ENCODE data around the gene AGPAT2. TPM values are rescaled to one million over a fixed set of nuclear protein-coding genes. Genes with fewer than 3 reads are reported as not detected.

AGPAT2 gene
- total RNA-seq, 1 donor from 2014 or later, result 32.8 TPM

DNA sequence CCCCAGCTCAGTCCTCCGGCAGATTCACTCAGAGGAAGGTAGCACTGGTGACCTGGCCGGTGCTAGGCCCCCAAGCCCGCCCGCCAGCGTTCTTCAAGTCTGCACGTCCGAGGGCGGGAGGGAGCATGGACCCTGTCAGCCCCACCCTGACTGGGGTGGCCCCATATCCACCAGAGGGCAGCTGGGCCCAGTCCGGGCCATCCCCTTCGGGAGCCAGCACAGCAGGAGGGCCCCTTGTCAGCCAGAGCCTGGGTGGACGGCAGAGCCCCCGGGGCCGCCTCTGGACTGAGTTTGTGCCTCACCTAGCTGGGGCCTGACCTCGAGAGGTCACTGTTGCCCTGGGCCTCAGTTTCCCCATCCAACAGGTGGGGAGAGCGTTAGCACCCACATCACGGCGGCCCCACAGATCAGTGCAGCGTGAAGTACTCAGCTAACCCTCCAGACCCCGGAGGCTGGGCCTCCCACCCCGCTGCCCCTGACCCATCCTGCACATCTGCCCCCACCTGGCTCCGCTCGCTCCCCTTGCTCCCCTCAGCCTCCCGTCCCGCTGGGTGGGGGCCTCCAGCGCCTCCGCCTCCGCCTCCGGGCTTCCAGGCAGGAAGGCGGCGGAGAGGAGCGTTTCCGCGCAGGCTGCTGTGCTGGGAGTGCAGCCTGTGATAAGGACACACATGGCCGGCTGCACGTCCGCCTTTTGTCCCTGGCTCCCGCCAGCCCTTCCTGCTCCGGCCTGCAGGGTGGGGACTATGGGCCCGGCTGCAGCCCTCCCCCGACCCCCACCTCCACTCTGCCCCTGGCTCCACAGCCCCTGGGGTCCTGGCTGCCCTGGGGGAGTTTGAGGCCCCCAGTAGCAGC lies 41.1 kb downstream of the AGPAT2 start:
- H3K9me3 Mint-ChIP-seq, result peaks cover 4% of the 10 kb centered on the region
- no peak overlapping the region for H3K27ac Mint-ChIP-seq
- TF ChIP-seq, protein P1, sequence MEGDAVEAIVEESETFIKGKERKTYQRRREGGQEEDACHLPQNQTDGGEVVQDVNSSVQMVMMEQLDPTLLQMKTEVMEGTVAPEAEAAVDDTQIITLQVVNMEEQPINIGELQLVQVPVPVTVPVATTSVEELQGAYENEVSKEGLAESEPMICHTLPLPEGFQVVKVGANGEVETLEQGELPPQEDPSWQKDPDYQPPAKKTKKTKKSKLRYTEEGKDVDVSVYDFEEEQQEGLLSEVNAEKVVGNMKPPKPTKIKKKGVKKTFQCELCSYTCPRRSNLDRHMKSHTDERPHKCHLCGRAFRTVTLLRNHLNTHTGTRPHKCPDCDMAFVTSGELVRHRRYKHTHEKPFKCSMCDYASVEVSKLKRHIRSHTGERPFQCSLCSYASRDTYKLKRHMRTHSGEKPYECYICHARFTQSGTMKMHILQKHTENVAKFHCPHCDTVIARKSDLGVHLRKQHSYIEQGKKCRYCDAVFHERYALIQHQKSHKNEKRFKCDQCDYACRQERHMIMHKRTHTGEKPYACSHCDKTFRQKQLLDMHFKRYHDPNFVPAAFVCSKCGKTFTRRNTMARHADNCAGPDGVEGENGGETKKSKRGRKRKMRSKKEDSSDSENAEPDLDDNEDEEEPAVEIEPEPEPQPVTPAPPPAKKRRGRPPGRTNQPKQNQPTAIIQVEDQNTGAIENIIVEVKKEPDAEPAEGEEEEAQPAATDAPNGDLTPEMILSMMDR (IDR thresholded peaks at IDR 0.05; ENCODE audit: unreplicated experiment), result no peak
- H3K4me1 Mint-ChIP-seq, result peaks cover 2% of the 10 kb centered on the region
- no peak overlapping the region for H3K4me3 Mint-ChIP-seq
- H3K36me3 Mint-ChIP-seq, result no peaks in the 10 kb centered on the region
- peaks cover 17% of the 10 kb centered on the region for H3K27me3 Mint-ChIP-seq (ENCODE audit: low read depth)
- peak; percentile 21 to 43 for DNase-seq (ENCODE audit: low spot score in 2 of 2, unreplicated experiment in 2 of 2)

DNA sequence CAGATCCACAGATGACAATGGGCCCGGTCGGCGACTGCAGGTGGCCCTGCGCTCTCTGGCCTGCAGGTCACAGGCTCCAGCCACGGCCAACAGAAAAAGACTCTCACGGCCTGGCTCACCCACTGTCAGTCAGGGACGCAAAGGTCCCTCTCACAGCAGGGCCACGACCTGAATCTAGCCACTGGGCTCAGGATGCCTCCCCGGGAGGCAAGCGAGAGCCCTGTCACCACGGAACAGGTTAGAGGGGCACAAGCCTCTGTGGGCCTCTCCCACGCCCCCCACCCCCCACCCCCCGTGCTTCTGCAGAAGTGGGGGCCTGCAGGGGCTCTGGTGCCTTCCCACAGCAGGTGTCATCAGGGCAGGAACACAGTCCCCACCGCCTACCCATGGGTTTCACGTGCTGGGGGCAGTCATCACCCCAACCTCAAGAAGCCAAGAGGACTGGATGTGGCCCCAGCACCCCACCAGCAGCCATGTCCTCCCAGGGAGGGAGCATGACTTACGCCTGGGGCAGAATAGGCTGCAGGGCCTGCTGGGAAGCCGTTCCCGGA lies 41.8 kb downstream of the AGPAT2 start:
- Mint-ChIP-seq H3K27ac (no peak overlapping the region), H3K36me3 (no peaks in the 10 kb centered on the region), H3K9me3 (peaks cover 4% of the 10 kb centered on the region), H3K4me3 (no peak overlapping the region), H3K27me3 (ENCODE audit: low read depth) (peaks cover 17% of the 10 kb centered on the region), H3K4me1 (peaks cover 2% of the 10 kb centered on the region)
- TF ChIP-seq, protein P1 (IDR thresholded peaks at IDR 0.05; ENCODE audit: unreplicated experiment), result no peak
- DNase-seq (ENCODE audit: low spot score in 2 of 2, unreplicated experiment in 2 of 2), result no peak

DNA sequence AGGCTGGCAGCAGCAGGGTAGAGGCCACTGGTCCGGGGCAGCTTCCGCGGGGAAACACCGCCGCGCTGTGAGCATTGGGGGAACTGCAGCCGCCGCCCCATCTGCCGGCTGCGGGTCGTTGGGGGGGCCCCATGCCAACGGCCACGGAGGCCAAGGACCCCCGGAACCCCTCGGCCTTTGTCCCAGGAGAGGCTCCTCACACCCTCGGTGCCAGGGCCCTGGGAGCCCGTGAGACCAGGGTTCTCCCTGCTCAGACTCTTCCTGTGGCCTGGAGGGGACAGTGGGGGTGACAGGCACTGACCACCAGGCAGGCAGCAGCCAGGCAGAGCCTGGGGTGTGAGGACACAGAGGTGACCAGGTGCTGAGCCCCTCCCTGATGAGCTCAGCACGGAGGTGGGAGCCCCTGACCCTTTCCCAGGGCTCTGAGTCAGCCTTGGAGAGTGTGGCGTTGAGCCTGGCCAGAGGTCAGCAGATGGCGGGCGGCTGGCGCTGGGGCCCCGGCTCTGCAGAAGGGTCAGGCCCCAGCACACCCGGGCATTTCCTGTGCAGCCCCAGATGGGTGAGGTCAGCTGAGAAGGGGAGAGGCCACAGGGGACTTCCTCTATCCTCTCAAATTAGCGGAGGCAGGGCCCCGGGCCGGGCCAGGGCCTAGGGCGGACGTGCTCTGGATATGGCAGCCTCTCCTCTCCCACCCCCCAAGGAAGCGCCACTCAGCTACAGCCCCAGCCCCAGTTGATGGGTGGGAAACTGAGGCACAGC lies 42.5 kb downstream of the AGPAT2 start:
- Mint-ChIP-seq H3K9me3 (peaks cover 4% of the 10 kb centered on the region), H3K36me3 (no peaks in the 10 kb centered on the region), H3K4me1 (peaks cover 2% of the 10 kb centered on the region), H3K27me3 (ENCODE audit: low read depth) (peaks cover 20% of the 10 kb centered on the region), H3K4me3 (no peak overlapping the region), H3K27ac (no peak overlapping the region)
- TF ChIP-seq, protein P1 (IDR thresholded peaks at IDR 0.05; ENCODE audit: unreplicated experiment), result peak; percentile 64
- peak; percentile 42 to 69 for DNase-seq (ENCODE audit: low spot score in 2 of 2, unreplicated experiment in 2 of 2)

DNA sequence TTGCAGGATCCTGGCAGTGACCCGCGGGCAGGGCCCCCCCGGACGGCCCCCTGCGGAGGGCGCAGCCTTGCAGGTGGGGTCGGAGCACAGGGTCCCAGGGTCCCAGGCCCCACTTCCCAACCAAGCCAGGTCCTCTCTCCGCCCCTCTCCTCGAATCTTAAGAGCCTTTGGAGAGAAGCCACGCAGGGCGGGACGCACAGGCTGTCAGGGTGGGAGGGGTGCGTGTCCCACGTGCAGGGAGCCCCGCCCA lies 43.0 kb downstream of the AGPAT2 start:
- Mint-ChIP-seq H3K4me1 (peaks cover 2% of the 10 kb centered on the region), H3K9me3 (peaks cover 4% of the 10 kb centered on the region), H3K36me3 (no peaks in the 10 kb centered on the region), H3K27ac (no peak overlapping the region), H3K27me3 (ENCODE audit: low read depth) (peaks cover 20% of the 10 kb centered on the region), H3K4me3 (no peak overlapping the region)
- TF ChIP-seq, protein P1 (IDR thresholded peaks at IDR 0.05; ENCODE audit: unreplicated experiment), result no peak
- no peak for DNase-seq (ENCODE audit: low spot score in 2 of 2, unreplicated experiment in 2 of 2)

DNA sequence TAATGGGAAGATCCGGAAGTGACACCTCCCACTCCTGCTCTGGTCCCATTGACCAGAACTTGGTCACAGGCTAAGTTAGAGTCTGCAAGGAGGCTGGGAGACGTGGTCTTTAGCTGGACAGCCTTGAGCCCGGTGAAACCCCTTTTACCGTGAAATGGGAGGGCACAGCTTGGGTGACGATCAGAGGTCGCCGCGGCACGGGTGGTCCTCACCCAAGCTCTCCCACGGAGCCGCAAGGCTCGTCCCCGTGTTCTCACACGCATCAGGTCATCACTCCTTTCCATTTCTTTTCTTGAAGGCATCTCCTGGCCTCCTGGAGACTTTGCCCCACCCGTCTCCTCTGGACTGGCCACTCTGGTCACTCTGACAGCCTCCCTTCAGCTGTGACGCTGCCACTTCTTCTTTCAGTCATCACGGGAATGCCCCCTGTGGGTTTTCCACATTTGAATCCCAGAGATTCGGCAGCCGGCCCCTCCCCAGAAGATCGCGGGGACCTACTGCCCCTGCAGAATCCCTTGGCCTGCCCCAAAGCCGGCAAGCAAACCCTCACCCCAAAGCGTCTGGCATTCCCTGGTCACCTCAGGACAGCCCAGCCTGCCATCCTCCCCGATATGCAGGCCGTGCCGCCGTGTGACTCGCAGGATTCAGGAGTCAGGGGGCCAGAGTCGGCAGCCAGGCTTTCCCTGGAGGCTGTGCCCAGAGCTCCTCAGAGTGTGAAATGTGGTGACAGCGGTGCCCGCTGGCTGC lies 43.5 kb downstream of the AGPAT2 start:
- Mint-ChIP-seq H3K9me3 (peaks cover 4% of the 10 kb centered on the region), H3K4me3 (no peak overlapping the region), H3K27me3 (ENCODE audit: low read depth) (peaks cover 20% of the 10 kb centered on the region), H3K36me3 (no peaks in the 10 kb centered on the region), H3K27ac (no peak overlapping the region), H3K4me1 (peaks cover 2% of the 10 kb centered on the region)
- DNase-seq (ENCODE audit: low spot score in 2 of 2, unreplicated experiment in 2 of 2), result peak in 1 of 2 experiments; percentile 35
- TF ChIP-seq, protein P1 (IDR thresholded peaks at IDR 0.05; ENCODE audit: unreplicated experiment), result no peak
